ENCODE results near the gene DCAF6. TPM values are rescaled to one million over a fixed set of nuclear protein-coding genes. Genes with fewer than 3 reads are reported as not detected.
A peak's percentile ranks its signal among the peaks of the same experiment; 100 is the strongest.

The DCAF6 gene
- total RNA-seq, 2 donors from 2014 or later = 71.4 to 116 TPM

DNA sequence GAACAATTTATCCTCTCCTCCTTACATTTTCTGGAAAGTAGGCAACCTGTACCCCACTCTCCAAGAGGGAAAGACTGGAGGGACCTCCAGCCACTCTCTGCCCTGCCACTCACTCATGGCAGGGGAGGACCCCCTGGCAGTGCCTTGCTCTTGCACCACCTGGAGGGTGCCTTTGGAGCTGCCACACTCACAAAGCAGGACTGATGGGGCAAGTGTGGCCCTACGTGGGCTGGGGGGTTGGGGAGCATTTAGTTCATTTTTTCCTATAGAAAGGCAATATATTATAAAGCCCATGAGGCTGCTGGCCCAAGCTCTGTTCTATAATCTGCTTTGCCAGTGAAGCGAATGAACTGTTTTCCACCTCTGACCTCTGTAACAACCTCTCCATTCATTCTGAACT lies 150.0 kb downstream of the DCAF6 start:
- Histone ChIP-seq H3K27ac (peak overlapping the region; percentile 40 to 60), H3K36me3 (no peaks in the 10 kb centered on the region)
- intact Hi-C loops (cut with DNase I) = no loop called here

DNA sequence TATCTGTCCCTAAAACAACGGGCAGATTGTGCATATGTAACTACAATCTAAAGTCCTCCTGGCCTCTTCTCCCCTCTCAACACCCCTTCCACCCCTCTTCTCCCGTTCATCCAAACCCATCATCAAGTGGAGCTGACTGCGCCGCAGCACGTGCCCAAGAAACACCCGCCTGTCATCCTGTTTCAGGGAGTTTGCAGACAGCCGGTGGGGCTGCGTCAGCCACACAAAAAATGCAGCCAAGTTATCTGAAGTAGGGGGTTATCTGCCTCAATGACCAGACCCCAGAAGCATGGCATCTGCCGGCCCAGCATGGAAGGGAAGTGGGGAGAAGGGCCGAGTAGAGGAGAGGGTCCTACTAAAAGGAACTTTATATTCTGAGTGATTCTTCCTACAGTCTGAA lies 151.2 kb downstream of the DCAF6 start:
- H3K27me3 ChIP-seq (replicated peaks; ENCODE audit: insufficient read depth) = no peaks in the 10 kb centered on the region
- intact Hi-C loops (cut with DNase I) = no loop called here
- no peaks in the 10 kb centered on the region for H3K4me1 ChIP-seq (replicated peaks)
- 87% methylated on average over 10 of the region's 10 CpGs for WGBS
- H3K4me3 ChIP-seq = no peak overlapping the region
- TF ChIP-seq POLR2AphosphoS5 (IDR thresholded peaks at IDR 0.05) (no peak), POLR2A (IDR thresholded peaks at IDR 0.05) (no peak)
- TF ChIP-seq, protein P1, sequence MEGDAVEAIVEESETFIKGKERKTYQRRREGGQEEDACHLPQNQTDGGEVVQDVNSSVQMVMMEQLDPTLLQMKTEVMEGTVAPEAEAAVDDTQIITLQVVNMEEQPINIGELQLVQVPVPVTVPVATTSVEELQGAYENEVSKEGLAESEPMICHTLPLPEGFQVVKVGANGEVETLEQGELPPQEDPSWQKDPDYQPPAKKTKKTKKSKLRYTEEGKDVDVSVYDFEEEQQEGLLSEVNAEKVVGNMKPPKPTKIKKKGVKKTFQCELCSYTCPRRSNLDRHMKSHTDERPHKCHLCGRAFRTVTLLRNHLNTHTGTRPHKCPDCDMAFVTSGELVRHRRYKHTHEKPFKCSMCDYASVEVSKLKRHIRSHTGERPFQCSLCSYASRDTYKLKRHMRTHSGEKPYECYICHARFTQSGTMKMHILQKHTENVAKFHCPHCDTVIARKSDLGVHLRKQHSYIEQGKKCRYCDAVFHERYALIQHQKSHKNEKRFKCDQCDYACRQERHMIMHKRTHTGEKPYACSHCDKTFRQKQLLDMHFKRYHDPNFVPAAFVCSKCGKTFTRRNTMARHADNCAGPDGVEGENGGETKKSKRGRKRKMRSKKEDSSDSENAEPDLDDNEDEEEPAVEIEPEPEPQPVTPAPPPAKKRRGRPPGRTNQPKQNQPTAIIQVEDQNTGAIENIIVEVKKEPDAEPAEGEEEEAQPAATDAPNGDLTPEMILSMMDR (IDR thresholded peaks at IDR 0.05) = no peak
- no peaks in the 10 kb centered on the region for H3K9me3 ChIP-seq
- H3K27ac ChIP-seq = no peak overlapping the region
- H3K36me3 ChIP-seq = no peaks in the 10 kb centered on the region
- DNase-seq (ENCODE audit: low spot score) = no peak

More for the DNA sequence above, 150.0 kb downstream of the DCAF6 start:
- no peak overlapping the region for H3K4me3 ChIP-seq
- no peaks in the 10 kb centered on the region for H3K9me3 ChIP-seq
- WGBS = 79% methylated on average over 2 of the region's 2 CpGs
- TF ChIP-seq, protein P1 (IDR thresholded peaks at IDR 0.05) = no peak
- TF ChIP-seq POLR2AphosphoS5 (IDR thresholded peaks at IDR 0.05) = no peak
- no peak for TF ChIP-seq POLR2A (IDR thresholded peaks at IDR 0.05)
- no peaks in the 10 kb centered on the region for H3K4me1 ChIP-seq (replicated peaks)
- no peak for DNase-seq (ENCODE audit: low spot score)
- no peaks in the 10 kb centered on the region for H3K27me3 ChIP-seq (replicated peaks; ENCODE audit: insufficient read depth)

DNA sequence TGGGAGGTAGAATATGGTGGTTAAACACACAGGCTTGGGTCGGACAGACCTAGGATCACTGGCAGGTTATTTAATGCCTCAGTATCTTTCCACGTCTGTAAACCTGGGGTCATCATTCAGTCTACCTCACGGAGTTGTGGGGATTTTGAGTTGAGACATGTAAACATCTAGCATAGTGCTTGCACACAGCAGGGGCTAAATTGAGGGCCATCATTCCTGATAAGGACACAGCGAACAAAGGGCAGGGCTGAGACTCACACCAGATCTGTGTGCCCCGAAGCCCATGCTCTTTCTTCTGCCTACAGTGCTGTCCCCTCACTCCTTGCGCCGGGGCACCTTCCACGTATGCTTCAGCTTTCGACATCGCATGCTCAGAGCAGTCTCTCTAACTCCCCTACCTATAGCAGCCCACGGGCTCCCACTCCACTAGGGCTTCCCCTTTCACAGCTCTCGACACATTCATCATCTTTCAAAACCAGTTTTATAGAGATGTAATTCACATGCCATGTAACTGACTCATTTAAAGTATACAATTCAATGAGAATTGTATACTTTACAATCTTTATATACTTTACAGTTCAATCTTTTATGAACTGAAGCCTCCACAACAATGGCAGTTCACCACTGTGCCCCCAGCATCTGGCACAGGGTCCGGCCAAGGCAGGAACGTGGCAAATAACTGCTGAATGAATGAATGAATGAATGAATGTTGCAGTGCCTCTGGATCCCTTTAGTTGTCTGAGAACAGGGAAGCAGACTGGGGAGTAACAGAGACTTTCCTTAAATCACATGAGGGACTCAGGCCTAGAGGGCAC lies 152.2 kb downstream of the DCAF6 start:
- no peaks in the 10 kb centered on the region for H3K4me1 ChIP-seq (replicated peaks)
- TF ChIP-seq, protein P1 (IDR thresholded peaks at IDR 0.05) = no peak
- TF ChIP-seq POLR2AphosphoS5 (IDR thresholded peaks at IDR 0.05) (no peak), POLR2A (IDR thresholded peaks at IDR 0.05) (no peak)
- H3K4me3 ChIP-seq = no peak overlapping the region
- 79% methylated on average over 14 of the region's 14 CpGs for WGBS
- H3K27me3 ChIP-seq (replicated peaks; ENCODE audit: insufficient read depth) = no peaks in the 10 kb centered on the region
- H3K27ac ChIP-seq = no peak overlapping the region
- DNase-seq (ENCODE audit: low spot score) = no peak
- no peaks in the 10 kb centered on the region for H3K9me3 ChIP-seq
- intact Hi-C loops (cut with DNase I) = no loop called here
- H3K36me3 ChIP-seq = no peaks in the 10 kb centered on the region

DNA sequence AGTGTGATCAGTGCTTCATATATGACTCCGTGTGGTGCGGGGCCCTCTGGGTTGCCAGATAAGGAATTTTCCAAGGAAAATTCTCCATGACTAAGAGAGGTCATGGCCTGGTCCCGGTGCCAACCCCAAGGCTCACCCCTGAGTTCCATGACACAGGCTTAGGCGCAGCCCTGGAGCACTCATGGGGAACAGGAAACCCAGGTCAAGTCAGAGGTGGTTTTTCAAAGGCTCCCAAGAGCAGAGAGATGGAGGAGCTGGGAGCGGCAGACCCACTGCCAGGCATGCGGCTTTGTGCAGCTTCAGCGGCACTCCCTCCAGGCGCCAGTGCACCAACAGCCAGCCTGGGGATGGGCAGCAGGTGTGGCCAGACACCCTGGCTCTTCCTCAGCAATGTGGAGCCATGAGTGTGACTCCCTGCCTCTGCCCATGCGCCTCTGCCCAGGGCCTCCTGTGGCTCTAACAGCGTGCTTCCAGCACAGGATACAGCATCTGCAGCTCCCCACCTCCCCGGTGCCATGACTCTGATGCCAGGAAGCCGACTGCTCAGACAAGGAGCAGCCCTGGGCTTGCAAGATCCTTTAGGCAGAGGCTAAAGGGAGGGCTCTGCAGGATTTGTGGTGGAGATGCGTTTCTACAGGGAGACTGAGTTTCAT lies 153.0 kb downstream of the DCAF6 start:
- intact Hi-C loops (cut with DNase I) = no loop called here
- Histone ChIP-seq H3K4me3 (no peak overlapping the region), H3K9me3 (no peaks in the 10 kb centered on the region), H3K27me3 (replicated peaks; ENCODE audit: insufficient read depth) (no peaks in the 10 kb centered on the region), H3K4me1 (replicated peaks) (no peaks in the 10 kb centered on the region), H3K36me3 (no peaks in the 10 kb centered on the region), H3K27ac (no peak overlapping the region)
- no peak for DNase-seq (ENCODE audit: low spot score)
- TF ChIP-seq POLR2A (IDR thresholded peaks at IDR 0.05) = no peak
- TF ChIP-seq, protein P1 (IDR thresholded peaks at IDR 0.05) = no peak
- no peak for TF ChIP-seq POLR2AphosphoS5 (IDR thresholded peaks at IDR 0.05)
- WGBS = 80% methylated on average over 13 of the region's 13 CpGs

Measured in prostate gland (tissue), 2 donors.